Progenitor cell of endocrine pancreas (in vitro differentiated cells): Measurements from ENCODE around the gene ITM2C. TPM values are rescaled to one million over a fixed set of nuclear protein-coding genes. Genes with fewer than 3 reads are reported as not detected.
A peak's percentile ranks its signal among the peaks of the same experiment; 100 is the strongest.

Experiments used
- DNase-seq: peaks from one replicate; pipeline ENCODE4 v3.0.0; 2021; ENCODE audit warnings: low spot score; ENCODE audit not compliant: unreplicated experiment
- H3K27ac Mint-ChIP-seq: 2 replicates; pipeline ENCODE4 v1.8.0; 2021; ENCODE audit warnings: mild to moderate bottlenecking, moderate library complexity, mixed read lengths
- H3K27me3 Mint-ChIP-seq: 2 replicates; pipeline ENCODE4 v1.8.0; 2021; ENCODE audit warnings: mixed read lengths
- H3K36me3 Mint-ChIP-seq: 2 replicates; pipeline ENCODE4 v1.8.0; 2022; ENCODE audit warnings: mixed read lengths; ENCODE audit not compliant: insufficient read depth
- H3K4me1 Mint-ChIP-seq: 2 replicates; pipeline ENCODE4 v1.8.0; 2021; ENCODE audit warnings: low read depth, mixed read lengths
- H3K4me3 Mint-ChIP-seq: 2 replicates; pipeline ENCODE4 v1.8.0; 2021; ENCODE audit warnings: low read depth, mild to moderate bottlenecking, moderate library complexity, mixed read lengths
- H3K9me3 Mint-ChIP-seq: 2 replicates; pipeline ENCODE4 v1.8.0; 2021; ENCODE audit warnings: low read depth, mixed read lengths
- long read RNA-seq: library from polyadenylated mRNA; unstranded; transcript quantifications from one replicate; pipeline ENCODE4 v2.0.0, GENCODE V29; 2020
- total RNA-seq: library from RNA; stranded (reverse); gene quantifications from 2 replicates; pipeline ENCODE4 v1.2.1, GENCODE V29; 2021
- TF ChIP-seq, protein P1 (sequence below): fragments of 200-600 bp; sonication (generic); IDR thresholded peaks from one replicate; pipeline ENCODE4 v1.5.0; 2021; ENCODE audit warnings: antibody characterized with exemption, mild to moderate bottlenecking; ENCODE audit not compliant: unreplicated experiment

ITM2C gene, protein sequence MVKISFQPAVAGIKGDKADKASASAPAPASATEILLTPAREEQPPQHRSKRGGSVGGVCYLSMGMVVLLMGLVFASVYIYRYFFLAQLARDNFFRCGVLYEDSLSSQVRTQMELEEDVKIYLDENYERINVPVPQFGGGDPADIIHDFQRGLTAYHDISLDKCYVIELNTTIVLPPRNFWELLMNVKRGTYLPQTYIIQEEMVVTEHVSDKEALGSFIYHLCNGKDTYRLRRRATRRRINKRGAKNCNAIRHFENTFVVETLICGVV
- total RNA-seq = 169 and 174 TPM in 2 replicates
- long read RNA-seq, transcript ITM2C-202 (6 exons, 2,078 nt) = major isoform, 39 of 44 reads
- long read RNA-seq, partial matches to known transcripts = 3 of 44 reads
- long read RNA-seq, other reads (novel, unspliced or antisense) = 1 of 44 reads

DNA sequence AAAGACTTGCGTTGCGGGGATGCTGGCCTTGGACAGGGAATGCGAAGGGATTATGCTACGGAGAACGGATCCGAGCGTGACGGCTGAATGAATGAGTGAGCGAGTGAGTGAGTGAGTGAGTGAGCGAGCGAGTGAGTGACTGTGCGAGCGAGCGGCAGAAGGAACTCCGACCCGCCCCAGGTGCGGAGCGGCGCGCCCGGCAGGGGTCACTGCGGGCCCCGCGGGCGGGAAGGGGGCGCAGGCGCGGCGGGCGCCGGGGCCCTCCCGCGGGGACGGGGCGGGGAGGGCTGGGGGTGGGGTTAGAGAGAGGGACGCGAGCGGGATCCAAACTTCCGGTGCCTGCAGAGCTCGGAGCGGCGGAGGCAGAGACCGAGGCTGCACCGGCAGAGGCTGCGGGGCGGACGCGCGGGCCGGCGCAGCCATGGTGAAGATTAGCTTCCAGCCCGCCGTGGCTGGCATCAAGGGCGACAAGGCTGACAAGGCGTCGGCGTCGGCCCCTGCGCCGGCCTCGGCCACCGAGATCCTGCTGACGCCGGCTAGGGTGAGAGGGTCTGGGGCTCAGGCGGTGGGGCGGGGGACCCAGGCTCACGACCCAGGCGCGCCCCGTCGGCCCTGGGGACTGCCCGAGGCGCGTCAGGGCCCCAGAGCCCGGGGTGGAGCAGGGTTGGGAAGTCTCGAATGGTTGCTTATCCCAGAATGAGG is at the start of gene ITM2C:
TSS of gene ITM2C (plus strand) at position 338 of the 702 bp plus-strand sequence. CDS start at position 422, 84 bp downstream.
- TF ChIP-seq, protein P1, sequence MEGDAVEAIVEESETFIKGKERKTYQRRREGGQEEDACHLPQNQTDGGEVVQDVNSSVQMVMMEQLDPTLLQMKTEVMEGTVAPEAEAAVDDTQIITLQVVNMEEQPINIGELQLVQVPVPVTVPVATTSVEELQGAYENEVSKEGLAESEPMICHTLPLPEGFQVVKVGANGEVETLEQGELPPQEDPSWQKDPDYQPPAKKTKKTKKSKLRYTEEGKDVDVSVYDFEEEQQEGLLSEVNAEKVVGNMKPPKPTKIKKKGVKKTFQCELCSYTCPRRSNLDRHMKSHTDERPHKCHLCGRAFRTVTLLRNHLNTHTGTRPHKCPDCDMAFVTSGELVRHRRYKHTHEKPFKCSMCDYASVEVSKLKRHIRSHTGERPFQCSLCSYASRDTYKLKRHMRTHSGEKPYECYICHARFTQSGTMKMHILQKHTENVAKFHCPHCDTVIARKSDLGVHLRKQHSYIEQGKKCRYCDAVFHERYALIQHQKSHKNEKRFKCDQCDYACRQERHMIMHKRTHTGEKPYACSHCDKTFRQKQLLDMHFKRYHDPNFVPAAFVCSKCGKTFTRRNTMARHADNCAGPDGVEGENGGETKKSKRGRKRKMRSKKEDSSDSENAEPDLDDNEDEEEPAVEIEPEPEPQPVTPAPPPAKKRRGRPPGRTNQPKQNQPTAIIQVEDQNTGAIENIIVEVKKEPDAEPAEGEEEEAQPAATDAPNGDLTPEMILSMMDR = peak; percentile 73
- H3K27ac Mint-ChIP-seq = peak within 1 kb of the TSS; percentile 89
- peaks cover 25% of the 10 kb centered on the region for H3K4me1 Mint-ChIP-seq
- peaks cover 21% of the 10 kb centered on the region for H3K27me3 Mint-ChIP-seq
- H3K36me3 Mint-ChIP-seq = no peaks in the 10 kb centered on the region
- DNase-seq = peak; percentile 69
- peak within 1 kb of the TSS; percentile 95 for H3K4me3 Mint-ChIP-seq
- no peaks in the 10 kb centered on the region for H3K9me3 Mint-ChIP-seq

DNA sequence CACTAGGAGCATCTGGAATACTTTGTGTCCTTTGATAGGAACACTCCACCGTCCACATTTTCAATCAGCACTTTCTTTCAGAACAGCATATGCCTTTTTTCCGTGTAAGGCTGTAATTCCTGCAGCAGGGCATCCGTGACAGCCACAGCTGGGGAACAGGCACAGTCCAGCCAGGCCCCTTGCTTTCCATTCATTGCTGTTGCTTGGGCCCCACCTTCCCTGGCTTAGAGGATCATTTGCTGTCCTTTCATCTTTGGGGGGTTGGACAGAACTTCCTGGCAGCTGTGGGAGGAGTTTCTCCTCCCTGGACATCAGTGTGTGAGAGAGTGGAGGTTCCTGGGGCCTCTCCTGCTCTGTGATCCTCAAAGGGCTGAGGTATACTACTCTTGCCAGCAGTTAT is 49.7 kb upstream of the ITM2C start:
- H3K4me1 Mint-ChIP-seq = peaks cover 6% of the 10 kb centered on the region

DNA sequence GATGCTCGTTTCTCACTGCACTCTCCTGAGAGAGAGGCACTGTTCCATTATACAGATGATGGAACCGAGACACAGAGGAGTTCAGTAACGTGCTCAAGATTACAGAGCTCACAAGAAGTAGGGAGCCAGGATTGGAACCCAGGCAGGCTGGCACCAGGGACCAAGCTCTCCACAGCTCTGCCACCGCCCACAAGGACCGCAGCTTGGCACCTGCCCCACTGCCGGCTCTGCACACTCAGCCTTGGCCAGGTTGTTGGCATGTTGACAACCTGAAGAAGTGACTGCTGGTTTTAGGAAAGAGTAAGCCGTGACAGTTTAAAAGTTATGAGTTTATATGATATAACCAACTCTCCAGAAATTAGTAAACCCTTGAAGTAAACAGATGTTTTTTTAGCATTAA is 48.0 kb upstream of the ITM2C start:
- Mint-ChIP-seq H3K27ac (no peak overlapping the region), H3K4me3 (no peak overlapping the region), H3K36me3 (peaks cover 12% of the 10 kb centered on the region), H3K4me1 (peaks cover 6% of the 10 kb centered on the region), H3K9me3 (no peaks in the 10 kb centered on the region), H3K27me3 (no peaks in the 10 kb centered on the region)
- DNase-seq = no peak
- TF ChIP-seq, protein P1 = no peak

More for the DNA sequence above, 49.7 kb upstream of the ITM2C start:
- no peaks in the 10 kb centered on the region for H3K27me3 Mint-ChIP-seq
- no peak for DNase-seq
- H3K9me3 Mint-ChIP-seq = no peaks in the 10 kb centered on the region
- TF ChIP-seq, protein P1 = no peak
- H3K36me3 Mint-ChIP-seq = peaks cover 17% of the 10 kb centered on the region
- H3K4me3 Mint-ChIP-seq = no peak overlapping the region
- no peak overlapping the region for H3K27ac Mint-ChIP-seq

DNA sequence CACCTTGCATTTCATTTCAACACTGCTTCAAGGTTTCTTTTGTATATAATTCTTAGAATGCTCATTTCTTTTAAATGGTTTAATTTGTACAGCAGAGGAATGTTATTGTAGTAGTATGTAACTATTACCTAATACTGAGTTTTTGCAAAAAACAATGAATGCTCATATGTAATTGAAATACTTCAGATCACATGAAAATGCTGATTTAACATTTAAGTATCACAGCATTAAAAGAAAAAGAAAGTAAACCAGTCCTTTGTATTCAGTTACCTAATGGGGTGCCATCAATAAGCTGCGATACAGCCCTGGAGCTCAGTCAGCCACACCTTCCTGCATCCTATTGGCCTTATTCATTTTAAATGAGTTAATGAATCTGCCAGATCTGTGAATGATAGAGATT is 45.3 kb upstream of the ITM2C start:
- Mint-ChIP-seq H3K4me1 (peaks cover 6% of the 10 kb centered on the region), H3K9me3 (no peaks in the 10 kb centered on the region), H3K27ac (no peak overlapping the region), H3K27me3 (no peaks in the 10 kb centered on the region), H3K36me3 (peaks cover 7% of the 10 kb centered on the region), H3K4me3 (no peak overlapping the region)
- TF ChIP-seq, protein P1 = no peak
- DNase-seq = no peak

DNA sequence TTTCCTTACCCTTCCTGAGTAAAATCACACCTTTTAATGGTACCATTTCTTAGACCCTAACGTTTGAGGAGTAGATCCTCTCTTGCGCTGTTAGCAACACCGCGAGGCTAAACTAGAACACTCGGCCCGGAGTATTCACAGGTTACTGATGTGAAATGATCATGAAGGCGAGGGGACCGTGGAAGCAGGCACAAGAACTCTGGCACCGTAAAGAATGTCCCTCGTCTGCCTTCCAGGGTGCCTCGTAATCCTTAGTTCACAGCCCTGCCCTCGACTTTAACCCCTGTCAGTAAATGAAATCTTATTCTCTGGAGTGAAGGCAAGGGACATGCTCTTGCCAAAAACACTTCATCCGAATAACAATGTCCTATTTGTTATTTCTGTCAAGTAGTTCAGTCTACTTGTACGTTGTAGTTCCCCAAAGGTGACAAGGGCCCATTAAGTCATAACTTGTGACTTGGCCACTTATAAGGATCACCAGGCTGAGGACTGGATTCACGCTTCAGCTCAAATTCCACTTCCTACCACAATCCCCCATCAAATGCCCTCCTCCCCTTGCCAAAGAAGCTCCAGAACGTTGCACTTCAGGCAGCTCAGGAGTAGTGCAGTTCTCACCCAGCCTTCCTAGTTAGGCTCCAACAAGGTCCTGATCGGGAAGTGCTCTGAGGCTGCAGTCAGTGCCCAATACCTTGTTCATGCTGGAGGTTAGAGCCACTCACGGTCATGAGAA is 43.3 kb upstream of the ITM2C start:
- no peaks in the 10 kb centered on the region for H3K9me3 Mint-ChIP-seq
- peaks cover 6% of the 10 kb centered on the region for H3K4me1 Mint-ChIP-seq
- peaks cover 6% of the 10 kb centered on the region for H3K36me3 Mint-ChIP-seq
- H3K27me3 Mint-ChIP-seq = peaks cover 3% of the 10 kb centered on the region
- TF ChIP-seq, protein P1 = no peak
- no peak for DNase-seq
- no peak overlapping the region for H3K4me3 Mint-ChIP-seq
- H3K27ac Mint-ChIP-seq = peak overlapping the region; percentile 70
